ENCODE data around the gene ISM2.

Gene ISM2

DNA sequence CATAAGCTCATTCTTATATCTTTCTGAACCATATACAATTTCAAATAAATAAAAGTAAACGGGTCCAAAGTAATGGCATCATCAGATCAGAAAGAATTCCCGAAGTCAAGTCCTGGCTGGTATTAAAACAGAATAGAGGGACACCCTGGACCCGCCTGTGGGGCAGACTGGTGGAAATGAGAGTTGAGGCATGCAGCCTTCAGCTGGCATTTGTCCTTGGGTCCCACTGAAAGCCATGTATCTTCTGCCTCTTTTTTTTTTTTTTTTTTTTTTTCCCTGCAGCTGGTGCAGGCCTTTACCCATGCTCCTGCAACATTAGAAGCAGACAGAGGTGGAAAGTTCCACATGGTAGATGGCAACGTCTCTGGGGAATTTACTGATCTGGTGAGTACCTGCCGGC lies 30.8 kb downstream of the ISM2 start:
- no peak for DNase-seq (ENCODE audit: low spot score)

- peak; percentile 57 for DNase-seq (ENCODE audit: low spot score)
These were observed 39.4 kb downstream of the ISM2 start for GRCh38 chr14:77459072-77459723.

DNA sequence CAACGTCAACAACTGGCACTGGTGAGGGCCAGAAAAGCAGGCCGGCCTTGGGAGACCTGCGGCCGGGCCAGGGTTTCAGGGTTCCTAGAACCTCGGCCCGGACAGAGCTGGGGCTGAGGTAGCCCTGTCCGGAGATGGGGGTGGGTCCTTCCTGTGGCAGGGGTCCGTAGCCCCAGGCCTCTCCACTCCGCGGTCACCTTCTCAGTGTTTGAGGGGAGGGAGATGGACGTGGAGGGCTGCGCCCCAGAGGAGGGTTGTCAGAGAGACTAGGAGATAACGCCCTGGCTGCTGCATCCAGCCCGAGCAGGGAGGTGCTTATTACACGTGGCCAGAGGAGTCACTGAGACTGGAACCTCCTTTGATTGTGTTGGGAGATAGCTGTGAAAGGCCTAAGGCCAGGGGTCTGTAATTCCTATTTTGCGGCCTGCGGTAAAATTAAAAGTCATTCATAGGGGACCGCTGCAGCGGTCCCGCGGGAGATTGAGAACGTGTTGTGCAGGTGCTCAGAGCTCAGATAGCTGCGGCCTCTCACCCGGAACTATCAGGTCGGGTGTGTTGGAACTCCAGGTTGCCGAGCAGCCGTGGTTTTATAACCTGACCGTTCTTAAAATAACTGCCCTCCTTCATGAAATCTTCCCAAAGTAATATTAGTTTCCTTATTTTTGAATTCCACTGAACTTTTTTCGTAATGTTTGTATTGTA lies 40.2 kb downstream of the ISM2 start:
- peak; percentile 75 for DNase-seq (ENCODE audit: low spot score)

- peak; percentile 98 for DNase-seq (ENCODE audit: low spot score)
These were observed 40.9 kb downstream of the ISM2 start, which contains the start of the genes AHSA1 and VIPAS39 for GRCh38 chr14:77457522-77458248. Gene AHSA1, plus strand, starts transcription at chr14:77458093. Its CDS starts 97 bp downstream, at chr14:77458190. Gene VIPAS39, minus strand, starts transcription at chr14:77457601. Its CDS starts 3,499 bp downstream, at chr14:77454102.

DNA sequence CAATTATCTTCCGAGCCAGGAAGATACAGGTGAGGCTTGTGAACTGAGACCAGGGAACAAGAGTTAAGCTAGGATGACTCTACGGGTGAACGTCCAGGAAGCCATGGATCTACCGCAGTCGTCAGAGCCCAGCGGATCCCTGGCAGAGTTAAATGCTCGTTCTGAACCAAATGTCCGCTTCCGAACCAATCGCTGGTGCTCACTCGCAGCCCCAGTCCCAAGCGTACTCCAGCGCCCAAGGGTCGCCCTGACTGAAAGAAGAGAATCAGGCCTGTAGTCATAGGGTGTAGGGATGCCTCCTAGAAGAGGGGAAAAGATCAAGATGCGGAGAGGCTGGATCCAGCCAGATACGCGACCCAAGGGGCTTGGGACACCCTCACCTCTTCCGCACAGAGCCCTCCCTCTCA lies 41.5 kb downstream of the ISM2 start:
- DNase-seq (ENCODE audit: low spot score), result no peak

GRCh38 chr14:77455966-77456640 lies 42.5 kb downstream of the ISM2 start:
- no peak for DNase-seq (ENCODE audit: low spot score)

DNA sequence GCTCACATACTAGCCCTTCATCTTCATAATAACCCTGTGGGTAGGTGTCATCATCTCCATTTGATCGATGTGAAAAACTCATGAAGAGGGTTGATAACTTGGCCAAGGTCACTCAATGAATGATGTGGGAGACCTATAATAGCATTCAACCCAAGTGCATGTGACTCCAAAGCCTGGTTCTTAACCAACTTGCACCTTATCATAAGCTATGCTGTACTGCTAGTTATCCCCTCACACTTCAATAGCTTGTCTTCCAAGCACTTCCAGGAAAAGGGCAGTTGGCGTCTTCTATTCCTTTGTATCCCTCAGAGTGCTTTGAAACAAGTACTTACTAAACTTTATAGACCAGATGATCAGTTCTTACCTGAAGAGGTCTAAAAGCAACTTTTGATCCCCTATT lies 56.4 kb downstream of the ISM2 start:
- no peak for DNase-seq (ENCODE audit: low spot score)

- no peak for DNase-seq (ENCODE audit: low spot score)
These were observed 58.8 kb downstream of the ISM2 start for GRCh38 chr14:77439861-77440260.

DNA sequence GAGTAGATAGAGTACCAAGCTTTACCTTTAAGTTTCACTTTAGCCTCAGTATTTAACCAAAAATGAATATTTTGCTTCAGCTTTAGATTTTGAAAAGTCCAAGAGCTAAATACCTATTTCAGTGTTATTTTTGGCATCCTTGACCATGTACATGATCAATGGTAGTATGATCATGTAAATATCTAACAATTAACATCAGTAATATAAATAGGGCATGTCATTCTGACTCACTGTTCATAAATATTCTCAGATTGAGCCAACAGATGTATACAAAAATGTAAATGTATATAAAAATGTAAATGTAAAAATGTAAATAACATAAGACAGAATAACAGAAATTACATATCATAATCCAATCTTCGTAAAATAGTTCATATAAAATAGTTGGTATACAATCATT lies 60.0 kb downstream of the ISM2 start:
- no peak for DNase-seq (ENCODE audit: low spot score)

GRCh38 chr14:77436042-77436441 lies 62.6 kb downstream of the ISM2 start:
- no peak for DNase-seq (ENCODE audit: low spot score)

- no peak for DNase-seq (ENCODE audit: low spot score)
These were observed 72.2 kb downstream of the ISM2 start for GRCh38 chr14:77426396-77426795.

GRCh38 chr14:77424862-77425261 lies 73.8 kb downstream of the ISM2 start:
- no peak for DNase-seq (ENCODE audit: low spot score)
